HG03378 (cell line): ENCODE data around the gene D2HGDH.
"Not testable (repeated sequence)": the region's sequence is repeated elsewhere in the genome, so short reads cannot be mapped to it uniquely, and the experiment has no call there.

Experiments used
- ATAC-seq: cut with Tn5 transposase; IDR thresholded peaks from one replicate; pipeline ENCODE4 v1.9.1; 2021; ENCODE audit warnings: mild to moderate bottlenecking, moderate library complexity; ENCODE audit not compliant: unreplicated experiment

Gene D2HGDH

DNA sequence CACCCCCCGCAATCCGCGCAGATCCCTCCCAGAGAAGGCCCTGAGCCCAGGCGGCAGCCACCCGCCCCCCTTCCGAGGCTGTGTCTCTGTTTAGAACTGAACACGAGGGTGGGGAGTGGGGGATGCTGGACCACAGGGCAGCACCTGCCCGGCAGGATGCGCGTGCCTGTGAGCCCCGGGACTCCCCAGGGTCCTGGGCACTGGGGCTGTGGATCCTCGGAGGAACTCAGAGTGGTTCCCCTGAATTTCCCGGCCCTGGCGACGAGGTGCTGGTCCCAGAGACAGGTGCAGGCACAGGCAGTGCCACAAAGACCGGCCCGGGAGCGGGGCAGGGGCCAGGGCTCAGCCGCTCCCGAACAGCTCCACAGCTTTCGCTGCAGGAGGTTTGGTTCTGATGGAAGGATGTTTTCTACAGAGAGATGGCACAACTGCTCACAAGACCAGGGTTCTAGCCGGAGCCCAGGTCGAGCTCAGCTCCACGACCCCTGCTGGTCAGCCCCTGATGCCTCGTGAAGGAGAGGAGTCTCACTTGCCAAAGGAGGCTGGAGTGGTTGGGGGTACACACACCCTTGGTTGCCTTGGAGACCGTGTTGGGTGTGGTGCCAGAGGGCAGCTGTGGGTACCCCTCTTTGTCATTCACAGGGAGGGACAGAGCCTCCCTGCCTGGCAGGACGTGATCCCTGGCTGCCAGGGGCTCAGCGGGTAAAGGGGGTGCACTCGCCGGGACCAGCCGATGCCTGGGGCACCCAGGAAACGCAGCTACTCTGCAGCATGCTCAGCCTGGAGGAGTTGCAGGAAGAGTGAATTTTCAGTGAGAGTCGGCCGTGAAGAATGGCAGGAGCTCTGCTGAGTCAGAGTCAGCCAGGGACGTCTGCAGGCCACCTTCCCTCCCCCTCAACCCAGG lies 70.1 kb downstream of the D2HGDH start:
- no peak for ATAC-seq

DNA sequence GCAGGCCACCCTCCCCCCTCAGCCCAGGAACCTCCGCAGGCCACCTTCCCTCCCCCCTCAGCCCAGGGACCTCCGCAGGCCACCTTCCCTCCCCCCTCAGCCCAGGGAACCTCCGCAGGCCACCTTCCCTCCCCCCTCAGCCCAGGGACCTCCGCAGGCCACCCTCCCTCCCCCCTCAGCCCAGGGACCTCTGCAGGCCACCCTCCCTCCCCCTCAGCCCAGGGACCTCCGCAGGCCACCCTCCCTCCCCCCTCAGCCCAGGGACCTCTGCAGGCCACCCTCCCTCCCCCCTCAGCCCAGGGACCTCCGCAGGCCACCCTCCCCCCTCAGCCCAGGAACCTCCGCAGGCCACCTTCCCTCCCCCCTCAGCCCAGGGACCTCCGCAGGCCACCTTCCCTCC lies 71.8 kb downstream of the D2HGDH start:
- ATAC-seq: not testable (repeated sequence)

DNA sequence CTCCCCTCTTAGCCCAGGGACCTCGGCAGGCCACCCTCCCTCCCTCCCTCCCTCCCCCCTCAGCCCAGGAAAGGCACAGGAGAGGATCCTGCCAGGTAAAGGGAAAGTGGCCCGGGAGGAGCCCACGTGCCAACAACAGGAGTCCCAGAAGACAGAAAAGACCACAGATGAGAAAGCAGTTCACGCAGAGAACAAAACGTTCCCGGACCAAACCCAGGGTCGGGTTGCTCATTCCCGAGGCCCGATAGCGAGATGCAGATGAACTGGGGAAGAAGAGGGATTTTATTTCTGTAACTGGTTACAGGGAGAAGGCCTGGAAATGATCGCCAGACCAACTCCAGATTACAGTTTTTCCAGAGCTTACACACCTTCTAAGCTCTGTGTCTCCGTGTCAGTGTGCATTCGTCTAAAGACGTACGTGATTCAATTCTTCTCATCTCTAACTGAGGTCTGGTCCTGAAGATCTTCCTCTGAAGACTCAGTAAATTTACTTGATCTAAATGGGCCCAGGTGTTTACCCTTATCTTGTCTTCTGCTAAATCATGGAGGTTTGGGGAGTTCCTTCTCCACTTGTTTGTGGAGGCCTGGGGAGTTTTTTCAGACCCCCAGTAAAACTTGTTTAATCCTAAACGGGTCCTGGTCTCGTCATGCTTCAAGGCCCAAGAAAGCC lies 73.8 kb downstream of the D2HGDH start:
- ATAC-seq: no peak

DNA sequence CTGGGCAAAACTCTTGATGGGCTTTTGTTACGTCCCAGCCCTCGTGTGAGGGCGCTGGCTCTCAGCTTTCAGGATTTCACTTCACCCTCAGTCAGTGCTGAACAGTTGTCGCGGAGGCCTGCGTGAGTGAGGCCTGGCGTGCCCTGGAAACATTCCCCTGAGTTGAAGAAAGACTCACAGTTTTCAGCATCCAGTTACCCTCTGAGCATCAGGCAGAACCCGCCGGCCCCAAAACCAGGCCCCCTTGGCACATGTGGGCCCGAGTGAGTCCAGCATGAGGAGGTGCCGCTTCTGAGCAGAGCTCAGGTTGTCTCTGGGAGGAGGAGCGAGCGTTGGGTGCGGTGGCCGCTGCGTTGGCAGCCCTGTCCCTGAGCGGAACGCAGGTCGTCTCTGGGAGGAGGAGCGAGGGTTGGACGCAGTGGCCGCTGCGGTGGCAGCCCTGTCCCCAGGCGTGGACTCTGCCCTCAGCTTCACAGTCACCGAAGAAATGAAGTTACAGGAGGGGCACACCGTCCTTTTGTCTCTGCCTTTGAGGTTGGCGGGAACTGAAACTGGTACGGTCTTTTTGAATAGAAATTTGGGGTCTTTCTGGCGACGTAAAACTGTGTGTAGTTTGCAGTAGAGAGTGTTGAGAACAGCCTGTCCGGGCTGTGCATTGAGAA lies 74.4 kb downstream of the D2HGDH start, which contains the start of gene NEU4:
NEU4 (plus strand) TSS at position 473 of the 662 bp plus-strand sequence. CDS start 5,292 bp downstream, outside the sequence.
- ATAC-seq: no peak

DNA sequence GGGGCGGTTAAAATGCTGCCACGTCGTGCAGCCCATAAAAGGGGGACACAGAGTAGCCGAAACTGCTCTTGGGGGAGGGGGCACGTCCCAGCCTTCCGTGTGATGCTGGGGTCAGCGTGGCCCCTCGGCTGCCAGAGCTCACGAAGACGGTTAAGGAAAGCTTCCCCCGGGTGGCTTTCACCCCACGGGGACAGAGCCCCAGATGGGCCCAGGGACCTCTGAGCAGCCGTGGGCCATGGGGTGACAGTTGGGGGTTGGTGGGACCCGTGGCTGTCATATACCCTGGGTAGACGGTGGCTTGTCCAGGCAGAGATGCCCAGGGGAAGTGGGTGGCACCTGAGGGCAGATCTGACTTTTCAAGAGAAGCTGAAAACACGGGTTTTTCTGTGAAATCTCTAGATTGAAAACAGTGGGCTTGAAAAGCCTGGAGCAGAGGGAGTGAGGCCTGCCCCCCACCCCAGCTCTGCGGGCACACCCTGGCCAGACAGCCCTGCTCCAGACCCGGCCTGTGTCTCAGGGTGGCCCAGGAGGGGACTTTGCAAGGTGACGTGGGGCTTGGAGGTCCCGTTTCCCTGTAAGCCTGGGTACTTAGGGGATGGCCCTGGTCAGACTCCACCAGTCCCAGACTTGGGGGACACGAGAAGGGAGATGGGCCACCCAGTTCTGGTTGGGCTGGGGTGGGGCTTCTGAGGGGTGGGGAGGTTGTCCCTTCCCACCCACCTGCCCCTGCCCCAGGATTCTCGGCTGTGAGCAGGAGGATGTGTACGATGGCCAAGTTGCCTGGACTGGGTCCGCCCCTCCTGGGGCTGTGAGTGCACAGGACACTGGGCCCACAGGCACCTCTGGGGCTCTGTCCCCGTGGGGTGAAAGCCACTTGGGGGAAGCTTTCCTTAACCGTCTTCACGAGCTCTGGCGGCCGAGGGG lies 75.2 kb downstream of the D2HGDH start:
- no peak for ATAC-seq

DNA sequence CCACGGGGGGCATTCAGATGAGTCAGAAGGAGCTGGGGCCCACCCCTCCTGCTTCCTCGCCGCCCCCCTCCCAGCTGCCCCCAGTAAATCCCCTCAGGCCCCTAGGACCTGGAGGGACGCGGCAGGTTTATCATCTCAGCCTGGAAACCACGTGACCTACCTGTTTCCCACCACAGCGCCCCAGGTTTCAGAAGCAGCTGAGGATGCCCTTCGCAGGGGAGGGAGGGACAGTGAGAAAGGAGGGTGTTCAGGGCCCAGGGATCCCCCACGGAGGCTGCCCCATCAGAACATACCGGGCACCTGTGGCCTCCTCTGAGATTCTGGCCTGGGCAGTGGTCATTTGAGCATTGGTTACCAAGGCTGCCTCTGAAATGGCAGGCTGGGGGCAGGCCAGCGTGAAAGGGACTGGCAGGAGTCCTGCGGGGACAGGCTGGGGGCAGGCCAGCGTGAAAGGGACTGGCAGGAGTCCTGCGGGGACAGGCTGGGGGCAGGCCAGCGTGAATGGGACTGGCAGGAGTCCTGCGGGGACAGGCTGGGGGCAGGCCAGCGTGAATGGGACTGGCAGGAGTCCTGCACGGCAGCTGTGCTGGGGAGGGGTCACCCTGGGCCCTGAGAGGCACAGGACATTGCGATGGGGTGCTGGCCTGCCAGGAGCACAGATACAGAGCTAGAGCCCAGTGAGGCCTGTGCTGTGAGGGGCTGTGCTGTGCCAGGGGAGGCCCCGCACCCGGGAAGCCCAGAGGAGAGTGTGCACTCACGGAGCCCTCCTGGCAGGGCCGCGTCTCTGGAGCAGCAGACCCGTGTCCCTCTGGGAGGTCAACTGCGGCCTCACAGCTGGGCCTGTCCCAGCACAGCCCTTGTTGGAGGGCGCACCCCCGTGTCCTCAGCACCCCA lies 76.1 kb downstream of the D2HGDH start:
- no peak for ATAC-seq

DNA sequence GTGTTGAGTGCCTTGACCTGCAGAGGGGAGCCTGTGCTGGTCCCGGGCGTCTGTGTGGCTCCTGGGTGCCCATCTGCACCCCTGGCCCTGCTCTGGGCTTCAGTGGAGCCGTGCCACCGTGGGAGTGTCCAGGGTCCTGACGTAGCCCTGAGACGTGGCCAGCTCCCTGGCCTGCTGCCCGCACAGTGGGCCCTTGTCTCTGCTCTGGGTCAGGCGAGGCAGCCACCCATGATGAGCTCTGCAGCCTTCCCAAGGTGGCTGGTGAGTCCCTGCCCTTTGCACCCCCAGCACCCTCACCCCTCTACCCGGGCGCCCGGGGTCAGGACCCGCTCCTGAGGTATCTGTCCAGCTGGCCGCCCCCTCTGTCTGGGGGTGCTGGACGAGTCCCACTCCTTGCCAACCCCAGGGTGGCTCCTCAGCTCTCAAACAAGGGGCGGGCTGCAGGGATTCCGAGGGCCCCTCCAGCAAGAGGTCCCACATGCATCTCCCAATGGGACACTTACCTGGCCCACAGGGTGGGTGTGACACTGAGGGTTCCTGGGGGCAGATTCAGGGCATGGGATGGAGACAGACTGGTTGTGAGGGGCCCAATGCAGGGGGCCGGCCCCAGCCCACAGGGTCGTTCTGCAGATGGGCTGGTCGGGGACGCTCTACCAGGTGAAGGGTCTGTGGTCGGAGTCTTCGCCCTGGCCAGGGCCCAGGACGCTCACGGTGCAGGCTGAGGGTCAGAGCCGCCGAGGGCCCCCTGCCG lies 76.9 kb downstream of the D2HGDH start:
- ATAC-seq: no peak

DNA sequence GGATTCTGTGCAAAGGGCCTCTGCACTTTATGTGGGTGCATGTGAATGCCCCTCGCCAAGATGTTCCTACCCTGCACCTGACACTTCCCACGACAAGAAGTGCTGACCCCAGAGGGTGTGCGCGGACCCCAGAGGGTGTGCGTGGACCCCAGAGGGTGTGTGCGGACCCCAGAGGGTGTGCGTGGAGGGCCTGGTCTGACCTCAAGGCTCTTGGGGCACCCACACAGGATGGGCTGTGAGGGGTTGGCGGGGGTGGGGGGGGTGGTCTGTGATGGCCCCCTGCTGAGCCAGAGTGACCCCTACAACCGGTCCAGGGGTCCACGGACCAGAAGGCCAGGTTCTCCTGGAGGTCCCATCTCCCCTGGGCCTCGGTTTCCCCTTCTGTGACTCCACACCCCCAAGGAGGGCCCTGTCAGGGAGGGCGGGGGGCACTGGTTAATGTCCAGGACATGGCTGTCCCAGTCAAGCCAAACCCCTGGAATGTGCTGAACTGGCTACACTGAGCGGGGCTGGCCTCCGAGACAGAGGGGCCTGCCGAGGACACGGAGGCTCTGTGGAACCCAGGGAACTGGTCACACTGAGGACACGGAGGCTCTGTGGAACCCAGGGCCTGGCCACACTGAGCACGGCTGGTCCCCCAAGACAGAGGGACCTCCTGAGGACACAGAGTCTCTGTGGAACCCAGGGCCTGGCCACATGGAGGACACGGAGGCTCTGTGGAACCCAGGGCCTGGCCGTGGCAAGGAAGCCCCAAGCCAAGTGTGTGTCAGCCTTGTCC lies 77.7 kb downstream of the D2HGDH start:
- ATAC-seq: no peak

DNA sequence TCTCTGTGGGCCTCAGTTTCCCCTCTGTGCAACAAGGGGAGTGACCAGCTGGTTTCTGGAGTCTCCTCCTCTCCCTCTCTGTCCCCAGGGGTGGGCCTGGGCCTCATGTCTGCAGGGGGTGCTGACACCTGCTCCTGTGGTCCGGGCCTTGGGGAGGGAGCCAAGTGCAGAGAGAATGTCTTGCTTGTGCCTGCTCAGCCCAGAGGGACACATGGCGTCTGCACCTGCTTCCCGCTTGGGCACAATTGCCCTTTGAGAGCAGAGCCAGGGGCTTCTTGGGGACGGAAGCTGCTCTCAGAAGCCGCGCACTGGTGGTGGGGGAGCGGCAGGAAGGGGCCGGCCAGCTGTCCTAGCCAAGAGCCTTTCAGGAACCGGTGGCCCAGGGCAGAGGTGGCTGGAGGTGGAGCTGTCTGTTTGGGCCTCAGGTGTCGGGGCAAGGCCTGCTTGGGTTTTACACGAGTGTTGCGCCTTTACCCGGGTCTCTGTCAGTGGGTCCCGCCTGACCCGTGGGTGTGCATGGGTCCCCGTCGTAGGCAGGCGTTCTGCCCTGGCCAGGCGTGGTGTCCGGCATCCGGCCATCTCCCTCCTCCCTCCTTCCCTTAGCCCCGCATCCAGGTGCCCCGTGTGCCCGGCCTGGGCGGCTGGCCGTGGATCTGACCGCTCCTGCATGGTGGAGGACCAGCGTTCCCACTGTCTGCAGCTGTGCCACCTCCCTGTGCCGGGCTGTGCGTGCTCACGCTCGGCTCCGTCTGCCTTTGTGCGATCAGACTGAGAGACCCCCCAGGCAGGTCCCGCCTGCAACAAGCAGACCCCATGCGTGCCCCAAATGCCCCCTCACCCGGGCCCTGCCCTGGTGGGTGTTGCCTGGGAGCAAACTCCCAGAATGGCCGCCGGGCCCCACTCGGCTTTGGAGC lies 78.6 kb downstream of the D2HGDH start:
- no peak for ATAC-seq

DNA sequence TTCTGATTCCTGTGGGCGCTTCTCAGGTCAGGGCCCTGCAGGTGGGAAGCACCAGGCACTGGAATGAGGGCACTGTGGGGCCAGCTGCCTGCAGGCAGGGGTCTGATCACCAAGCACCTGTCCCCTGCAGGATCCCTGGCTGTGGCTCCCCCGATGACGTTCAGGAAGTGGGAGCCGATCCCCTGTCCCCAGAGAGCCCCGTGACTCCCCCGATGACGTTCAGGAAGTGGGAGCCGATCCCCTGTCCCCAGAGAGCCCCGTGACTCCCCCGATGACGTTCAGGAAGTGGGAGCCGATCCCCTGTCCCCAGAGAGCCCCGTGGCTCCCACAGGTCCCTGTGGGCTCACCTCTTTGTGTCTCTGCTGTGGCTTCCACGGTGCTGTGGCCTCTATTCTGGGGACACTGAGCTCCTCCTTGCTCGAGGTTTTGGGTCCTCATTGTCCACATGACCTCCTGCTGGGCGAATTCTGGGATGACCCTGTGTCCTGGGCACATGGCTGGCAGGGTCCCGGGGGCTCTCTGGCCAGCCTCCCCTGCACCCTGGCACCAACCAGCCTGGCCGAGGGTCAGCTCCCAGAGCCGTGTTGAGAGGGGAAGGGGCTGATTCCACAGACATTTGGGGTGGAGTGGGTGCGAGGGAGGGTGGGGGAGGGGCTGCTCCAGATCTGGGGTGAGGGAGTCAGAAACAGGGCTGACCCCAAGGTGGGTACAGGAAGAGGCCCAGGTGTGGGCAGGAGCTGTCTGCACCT lies 79.4 kb downstream of the D2HGDH start:
- ATAC-seq: no peak

DNA sequence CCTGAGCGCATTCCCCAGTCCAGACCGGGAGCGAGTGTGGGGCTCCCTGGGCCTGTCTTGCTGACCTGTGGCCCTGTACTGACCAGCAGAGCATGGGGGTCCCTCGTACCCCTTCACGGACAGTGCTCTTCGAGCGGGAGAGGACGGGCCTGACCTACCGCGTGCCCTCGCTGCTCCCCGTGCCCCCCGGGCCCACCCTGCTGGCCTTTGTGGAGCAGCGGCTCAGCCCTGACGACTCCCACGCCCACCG lies 79.9 kb downstream of the D2HGDH start:
- ATAC-seq: no peak

DNA sequence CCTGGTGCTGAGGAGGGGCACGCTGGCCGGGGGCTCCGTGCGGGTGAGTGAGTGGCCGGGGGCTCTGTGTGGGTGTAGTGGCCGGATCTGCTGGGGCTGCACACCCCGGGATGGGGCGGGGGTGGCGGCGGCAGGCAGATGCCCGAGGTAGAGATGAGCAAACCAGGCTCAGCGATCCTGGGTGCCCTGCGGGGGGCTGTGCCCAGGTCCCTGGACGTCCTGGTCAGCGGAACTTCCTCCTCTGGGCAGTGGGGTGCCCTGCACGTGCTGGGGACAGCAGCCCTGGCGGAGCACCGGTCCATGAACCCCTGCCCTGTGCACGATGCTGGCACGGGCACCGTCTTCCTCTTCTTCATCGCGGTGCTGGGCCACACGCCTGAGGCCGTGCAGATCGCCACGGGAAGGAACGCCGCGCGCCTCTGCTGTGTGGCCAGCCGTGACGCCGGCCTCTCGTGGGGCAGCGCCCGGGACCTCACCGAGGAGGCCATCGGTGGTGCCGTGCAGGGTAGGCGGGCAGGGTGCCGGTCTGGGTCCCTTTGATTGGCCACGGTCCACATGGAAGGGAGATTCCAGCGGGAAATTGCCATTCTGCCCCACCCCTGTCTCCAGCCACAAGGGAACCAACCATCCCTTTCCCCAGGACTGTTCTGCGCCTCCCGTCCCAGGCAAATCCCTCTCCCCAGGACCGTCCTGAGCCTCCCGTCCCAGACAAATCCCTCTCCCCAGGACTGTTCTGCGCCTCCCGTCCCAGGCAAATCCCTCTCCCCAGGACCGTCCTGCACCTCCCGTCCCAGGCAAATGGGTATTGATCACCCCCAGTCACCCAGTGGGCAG lies 80.4 kb downstream of the D2HGDH start:
- ATAC-seq: no peak

DNA sequence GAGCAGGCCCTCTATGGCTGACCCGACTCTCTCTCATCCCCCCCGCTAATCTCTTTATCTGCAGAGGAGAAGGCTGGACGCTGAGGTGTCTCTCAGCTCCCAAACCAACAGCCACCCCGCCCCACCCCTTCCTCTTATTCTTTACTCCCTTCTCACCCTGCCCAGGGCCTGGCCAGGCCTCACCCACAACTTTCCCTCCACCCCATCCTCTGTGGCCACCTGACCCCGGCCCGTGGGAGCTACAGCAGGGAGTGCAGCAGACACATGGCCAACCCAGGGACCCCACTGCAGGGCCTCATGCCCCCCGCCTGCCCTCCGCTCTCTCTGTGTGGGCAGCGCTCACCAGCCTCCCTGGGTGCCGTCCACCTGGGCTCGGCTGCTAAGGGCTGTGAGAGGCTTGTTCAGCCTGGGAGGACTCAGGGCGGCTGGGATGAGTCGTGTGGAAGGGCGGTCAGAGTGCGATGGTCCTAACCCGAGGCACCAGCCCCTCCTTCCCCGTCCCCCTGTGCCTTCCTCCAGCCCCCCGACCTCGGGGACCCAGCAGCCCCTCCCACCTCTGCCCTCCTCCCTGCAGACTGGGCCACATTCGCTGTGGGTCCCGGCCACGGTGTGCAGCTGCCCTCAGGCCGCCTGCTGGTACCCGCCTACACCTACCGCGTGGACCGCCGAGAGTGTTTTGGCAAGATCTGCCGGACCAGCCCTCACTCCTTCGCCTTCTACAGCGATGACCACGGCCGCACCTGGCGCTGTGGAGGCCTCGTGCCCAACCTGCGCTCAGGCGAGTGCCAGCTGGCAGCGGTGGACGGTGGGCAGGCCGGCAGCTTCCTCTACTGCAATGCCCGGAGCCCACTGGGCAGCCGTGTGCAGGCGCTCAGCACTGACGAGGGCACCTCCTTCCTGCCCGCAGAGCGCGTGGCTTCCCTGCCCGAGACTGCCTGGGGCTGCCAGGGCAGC lies 81.3 kb downstream of the D2HGDH start:
- no peak for ATAC-seq

DNA sequence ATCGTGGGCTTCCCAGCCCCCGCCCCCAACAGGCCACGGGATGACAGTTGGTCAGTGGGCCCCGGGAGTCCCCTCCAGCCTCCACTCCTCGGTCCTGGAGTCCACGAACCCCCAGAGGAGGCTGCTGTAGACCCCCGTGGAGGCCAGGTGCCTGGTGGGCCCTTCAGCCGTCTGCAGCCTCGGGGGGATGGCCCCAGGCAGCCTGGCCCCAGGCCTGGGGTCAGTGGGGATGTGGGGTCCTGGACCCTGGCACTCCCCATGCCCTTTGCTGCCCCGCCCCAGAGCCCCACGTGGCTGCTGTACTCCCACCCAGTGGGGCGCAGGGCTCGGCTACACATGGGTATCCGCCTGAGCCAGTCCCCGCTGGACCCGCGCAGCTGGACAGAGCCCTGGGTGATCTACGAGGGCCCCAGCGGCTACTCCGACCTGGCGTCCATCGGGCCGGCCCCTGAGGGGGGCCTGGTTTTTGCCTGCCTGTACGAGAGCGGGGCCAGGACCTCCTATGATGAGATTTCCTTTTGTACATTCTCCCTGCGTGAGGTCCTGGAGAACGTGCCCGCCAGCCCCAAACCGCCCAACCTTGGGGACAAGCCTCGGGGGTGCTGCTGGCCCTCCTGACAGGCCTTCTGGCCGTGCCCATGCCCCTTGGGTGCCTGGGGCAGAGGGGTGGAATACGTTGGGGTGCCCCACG lies 82.1 kb downstream of the D2HGDH start:
- ATAC-seq: no peak
